MM.1S (cell line): ENCODE measurements around the gene DSCAML1.
A peak's percentile ranks its signal among the peaks of the same experiment; 100 is the strongest.

Experiments
- EZH2phosphoT487 ChIP-seq: fragments of 300-600 bp; sonication (generic); IDR thresholded peaks from 2 replicates; pipeline ENCODE4 v1.6.1; 2018; ENCODE audit warnings: antibody characterized with exemption, low read length
- TF ChIP-seq, protein P1 (sequence below): fragments of 300-600 bp; sonication (generic); IDR thresholded peaks from 2 replicates; pipeline ENCODE4 v1.5.1; 2016; ENCODE audit warnings: antibody characterized with exemption, low read length, mixed read lengths

DNA sequence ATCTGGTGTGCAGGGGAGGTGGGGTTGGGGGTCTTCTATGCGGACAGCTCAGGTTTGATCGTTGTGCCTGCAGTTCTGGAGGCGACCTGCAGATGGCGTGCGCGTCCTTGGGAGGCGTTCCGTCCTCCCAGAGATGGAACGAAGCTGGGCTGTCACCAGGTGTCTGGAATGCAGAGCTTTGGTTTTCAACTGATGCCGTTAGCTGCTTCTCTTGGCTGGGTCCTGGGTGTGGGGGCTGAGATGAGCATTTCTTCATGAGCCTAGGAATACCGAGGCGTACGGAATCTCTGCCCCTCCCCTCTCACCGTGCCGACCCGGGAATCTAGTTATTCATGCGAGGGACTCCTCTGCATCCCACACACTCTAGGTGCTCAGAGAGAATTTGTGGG, 370.7 kb downstream of the DSCAML1 start:
- TF ChIP-seq, protein P1, sequence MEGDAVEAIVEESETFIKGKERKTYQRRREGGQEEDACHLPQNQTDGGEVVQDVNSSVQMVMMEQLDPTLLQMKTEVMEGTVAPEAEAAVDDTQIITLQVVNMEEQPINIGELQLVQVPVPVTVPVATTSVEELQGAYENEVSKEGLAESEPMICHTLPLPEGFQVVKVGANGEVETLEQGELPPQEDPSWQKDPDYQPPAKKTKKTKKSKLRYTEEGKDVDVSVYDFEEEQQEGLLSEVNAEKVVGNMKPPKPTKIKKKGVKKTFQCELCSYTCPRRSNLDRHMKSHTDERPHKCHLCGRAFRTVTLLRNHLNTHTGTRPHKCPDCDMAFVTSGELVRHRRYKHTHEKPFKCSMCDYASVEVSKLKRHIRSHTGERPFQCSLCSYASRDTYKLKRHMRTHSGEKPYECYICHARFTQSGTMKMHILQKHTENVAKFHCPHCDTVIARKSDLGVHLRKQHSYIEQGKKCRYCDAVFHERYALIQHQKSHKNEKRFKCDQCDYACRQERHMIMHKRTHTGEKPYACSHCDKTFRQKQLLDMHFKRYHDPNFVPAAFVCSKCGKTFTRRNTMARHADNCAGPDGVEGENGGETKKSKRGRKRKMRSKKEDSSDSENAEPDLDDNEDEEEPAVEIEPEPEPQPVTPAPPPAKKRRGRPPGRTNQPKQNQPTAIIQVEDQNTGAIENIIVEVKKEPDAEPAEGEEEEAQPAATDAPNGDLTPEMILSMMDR, result peak; percentile 99
- TF ChIP-seq EZH2phosphoT487, result no peak
